Cardiac muscle cell (in vitro differentiated cells and primary cell): ENCODE measurements around the gene KCNN3. TPM values are rescaled to one million over a fixed set of nuclear protein-coding genes. Genes with fewer than 3 reads are reported as not detected.

ENCODE experiments used
- DNase-seq, 2 donors: peaks; one replicate each; pipeline versions ENCODE4 v3.0.0 to v3.0.0-alpha.2; 2010 to 2017; ENCODE audit warnings: low read depth in 1 of 2, low spot score in 1 of 2
- H3K27ac ChIP-seq: fragments of 200-600 bp; sonication (generic); 2 replicates; pipeline ENCODE4 v1.5.1; 2016
- H3K27me3 ChIP-seq: fragments of 200-600 bp; sonication (generic); 2 replicates; pipeline ENCODE4 v1.6.0; 2016; ENCODE audit warnings: control low read depth
- H3K36me3 ChIP-seq: fragments of 200-600 bp; sonication (generic); 2 replicates; pipeline ENCODE4 v1.5.1; 2016; ENCODE audit warnings: control low read depth
- H3K4me1 ChIP-seq: fragments of 200-600 bp; sonication (generic); 2 replicates; pipeline ENCODE4 v1.8.1; 2017; ENCODE audit warnings: low read depth, mild to moderate bottlenecking, mixed run types
- H3K4me3 ChIP-seq: fragments of 200-600 bp; sonication (generic); 2 replicates; pipeline ENCODE4 v1.5.1; 2016; ENCODE audit warnings: mild to moderate bottlenecking
- H3K9me3 ChIP-seq: fragments of 200-600 bp; sonication (generic); 2 replicates; pipeline ENCODE4 v1.5.1; 2017; ENCODE audit warnings: low read depth, mild to moderate bottlenecking, control low read depth
- polyA plus RNA-seq: library from polyadenylated mRNA; unstranded; fragments of >200 nt; fragmentation: Nextera tagmentation; extraction: Ambion mirVana; gene quantifications from 2 replicates; pipeline ENCODE4 v1.2.1, GENCODE V29; 2016
- total RNA-seq: library from RNA; depleted of rRNA; stranded (reverse); fragments of >200 nt; gene quantifications from 2 replicates; pipeline ENCODE4 v1.2.3, GENCODE V29; 2016
- TF ChIP-seq, protein P1 (sequence below): IDR thresholded peaks from 2 replicates; pipeline ENCODE4 v1.5.1; 2012; ENCODE audit warnings: low read depth, mild to moderate bottlenecking, low read length

Gene KCNN3
- total and polyA plus RNA-seq, 2 experiments from 2014 or later, result 1.5 to 2.9 TPM

- no peaks in the 10 kb centered on the region for H3K36me3 ChIP-seq
- no peak overlapping the region for H3K27ac ChIP-seq
- DNase-seq, result no peak
- no peak overlapping the region for H3K4me3 ChIP-seq
- TF ChIP-seq, protein P1, sequence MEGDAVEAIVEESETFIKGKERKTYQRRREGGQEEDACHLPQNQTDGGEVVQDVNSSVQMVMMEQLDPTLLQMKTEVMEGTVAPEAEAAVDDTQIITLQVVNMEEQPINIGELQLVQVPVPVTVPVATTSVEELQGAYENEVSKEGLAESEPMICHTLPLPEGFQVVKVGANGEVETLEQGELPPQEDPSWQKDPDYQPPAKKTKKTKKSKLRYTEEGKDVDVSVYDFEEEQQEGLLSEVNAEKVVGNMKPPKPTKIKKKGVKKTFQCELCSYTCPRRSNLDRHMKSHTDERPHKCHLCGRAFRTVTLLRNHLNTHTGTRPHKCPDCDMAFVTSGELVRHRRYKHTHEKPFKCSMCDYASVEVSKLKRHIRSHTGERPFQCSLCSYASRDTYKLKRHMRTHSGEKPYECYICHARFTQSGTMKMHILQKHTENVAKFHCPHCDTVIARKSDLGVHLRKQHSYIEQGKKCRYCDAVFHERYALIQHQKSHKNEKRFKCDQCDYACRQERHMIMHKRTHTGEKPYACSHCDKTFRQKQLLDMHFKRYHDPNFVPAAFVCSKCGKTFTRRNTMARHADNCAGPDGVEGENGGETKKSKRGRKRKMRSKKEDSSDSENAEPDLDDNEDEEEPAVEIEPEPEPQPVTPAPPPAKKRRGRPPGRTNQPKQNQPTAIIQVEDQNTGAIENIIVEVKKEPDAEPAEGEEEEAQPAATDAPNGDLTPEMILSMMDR, result no peak
- H3K4me1 ChIP-seq, result no peaks in the 10 kb centered on the region
- no peaks in the 10 kb centered on the region for H3K9me3 ChIP-seq
- no peaks in the 10 kb centered on the region for H3K27me3 ChIP-seq
These were observed 17.2 kb downstream of the KCNN3 start for GRCh38 chr1:154852845-154853244.

DNA sequence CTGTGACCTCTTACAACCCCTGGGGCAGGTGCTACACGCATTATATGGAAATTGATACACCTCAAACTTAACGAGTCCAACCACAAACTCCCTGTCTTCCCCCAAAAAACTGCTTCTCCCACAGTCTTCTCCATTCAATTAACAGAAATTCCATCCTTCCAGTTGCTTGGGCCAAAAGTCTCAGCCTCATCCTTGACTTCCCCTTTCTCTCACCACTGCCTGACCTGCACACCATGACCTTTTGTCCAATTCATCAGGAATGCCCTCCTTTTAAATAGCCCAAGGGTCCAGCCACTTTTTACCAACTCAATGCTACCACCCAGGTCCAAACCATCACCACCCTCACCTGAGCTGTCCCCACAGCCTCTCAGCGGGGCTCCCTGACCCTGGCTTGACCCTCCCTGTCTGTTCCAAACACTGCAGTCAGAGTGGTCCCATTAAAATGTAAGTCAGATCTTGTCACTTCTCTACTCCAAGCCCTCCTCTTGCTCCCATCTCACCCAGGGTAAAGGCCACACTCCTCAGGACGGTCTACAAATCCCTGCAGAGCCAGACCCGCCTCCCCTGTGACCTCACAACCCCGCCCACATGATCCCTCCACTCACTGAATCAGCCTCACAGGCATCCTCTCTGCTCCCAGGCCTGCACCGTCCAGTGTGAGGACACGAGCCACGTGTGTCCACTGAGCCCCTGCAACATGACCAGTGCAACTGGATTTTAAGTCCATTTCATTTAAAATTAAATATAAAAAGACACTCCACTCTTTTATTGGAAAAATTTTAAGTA is 18.5 kb downstream of the KCNN3 start:
- Histone ChIP-seq H3K4me3 (no peak overlapping the region), H3K4me1 (no peaks in the 10 kb centered on the region), H3K27me3 (no peaks in the 10 kb centered on the region), H3K9me3 (no peaks in the 10 kb centered on the region), H3K27ac (no peak overlapping the region), H3K36me3 (no peaks in the 10 kb centered on the region)
- TF ChIP-seq, protein P1, result no peak
- peak in 1 of 2 donors; percentile 45 for DNase-seq

DNA sequence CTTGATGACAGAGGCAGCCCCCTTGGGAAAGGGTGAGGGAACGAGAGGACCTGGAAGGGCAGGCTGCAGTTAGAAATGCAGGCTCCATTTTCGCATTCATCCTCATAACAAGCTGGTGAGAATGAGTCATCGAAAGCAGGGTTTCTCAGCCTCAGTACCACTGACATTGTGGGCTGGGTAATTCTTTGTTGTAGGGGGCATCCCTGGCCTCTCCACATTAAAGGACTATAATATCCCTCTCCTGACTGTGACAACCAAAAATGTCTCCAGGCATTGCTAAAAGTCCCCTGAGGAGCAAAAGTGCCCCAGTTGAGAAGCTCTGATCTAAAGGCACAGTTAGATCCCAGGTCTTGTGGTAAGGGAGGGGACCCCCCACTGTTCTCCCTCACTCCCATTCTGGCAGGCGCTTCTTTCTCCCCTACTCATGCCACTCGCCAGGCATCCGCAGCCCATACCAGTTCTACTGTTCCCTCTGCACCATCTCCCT is 20.4 kb downstream of the KCNN3 start:
- H3K27ac ChIP-seq, result no peak overlapping the region
- no peaks in the 10 kb centered on the region for H3K36me3 ChIP-seq
- DNase-seq, result no peak
- TF ChIP-seq, protein P1, result no peak
- H3K4me1 ChIP-seq, result peaks cover 9% of the 10 kb centered on the region
- no peaks in the 10 kb centered on the region for H3K9me3 ChIP-seq
- H3K4me3 ChIP-seq, result no peak overlapping the region
- no peaks in the 10 kb centered on the region for H3K27me3 ChIP-seq

GRCh38 chr1:154848983-154849382 is 21.1 kb downstream of the KCNN3 start:
- Histone ChIP-seq H3K27ac (no peak overlapping the region), H3K36me3 (no peaks in the 10 kb centered on the region), H3K4me1 (peaks cover 13% of the 10 kb centered on the region), H3K4me3 (no peak overlapping the region), H3K27me3 (no peaks in the 10 kb centered on the region), H3K9me3 (no peaks in the 10 kb centered on the region)
- no peak for DNase-seq
- TF ChIP-seq, protein P1, result no peak

GRCh38 chr1:154847891-154848290 is 22.2 kb downstream of the KCNN3 start:
- Histone ChIP-seq H3K4me3 (no peak overlapping the region), H3K9me3 (no peaks in the 10 kb centered on the region), H3K36me3 (no peaks in the 10 kb centered on the region), H3K4me1 (peaks cover 14% of the 10 kb centered on the region), H3K27ac (no peak overlapping the region), H3K27me3 (no peaks in the 10 kb centered on the region)
- TF ChIP-seq, protein P1, result no peak
- peak in 1 of 2 donors; percentile 45 for DNase-seq
